Fibroblast of skin of right quadriceps (primary cell): ENCODE results near the gene TTYH1.

ENCODE experiments used
- DNase-seq: peaks from one replicate; pipeline ENCODE4 v3.0.0-alpha.2; 2013

TTYH1 gene

GRCh38 chr19:54393381-54393780, 21.9 kb upstream of the TTYH1 start:
- DNase-seq, result no peak

GRCh38 chr19:54395685-54396084, 19.6 kb upstream of the TTYH1 start:
- no peak for DNase-seq

- no peak for DNase-seq
Measured at GRCh38 chr19:54399189-54399588, 16.1 kb upstream of the TTYH1 start.

GRCh38 chr19:54400913-54401312, 14.4 kb upstream of the TTYH1 start:
- DNase-seq, result no peak

GRCh38 chr19:54403054-54403453, 12.2 kb upstream of the TTYH1 start:
- DNase-seq, result no peak

- no peak for DNase-seq
Measured at GRCh38 chr19:54405628-54406027, 9.6 kb upstream of the TTYH1 start.

GRCh38 chr19:54407780-54408179, 7.5 kb upstream of the TTYH1 start:
- DNase-seq, result no peak

- DNase-seq, result no peak
Measured at GRCh38 chr19:54408456-54409026, 6.7 kb upstream of the TTYH1 start.

- DNase-seq, result no peak
Measured at GRCh38 chr19:54411033-54411432, 4.2 kb upstream of the TTYH1 start.

- no peak for DNase-seq
Measured at GRCh38 chr19:54412877-54413276, 2.4 kb upstream of the TTYH1 start.

GRCh38 chr19:54414156-54414555, 1.1 kb upstream of the TTYH1 start:
- DNase-seq, result no peak

- no peak for DNase-seq
Measured at GRCh38 chr19:54415901-54416673, 823 bp downstream of the TTYH1 start.

GRCh38 chr19:54416695-54417491, 1.6 kb downstream of the TTYH1 start:
- no peak for DNase-seq

- DNase-seq, result no peak
Measured at GRCh38 chr19:54418030-54418929, 3.0 kb downstream of the TTYH1 start.

- no peak for DNase-seq
Measured at GRCh38 chr19:54418930-54419800, 3.9 kb downstream of the TTYH1 start.

- DNase-seq, result no peak
Measured at GRCh38 chr19:54420068-54420382, 4.8 kb downstream of the TTYH1 start.

GRCh38 chr19:54420383-54421168, 5.3 kb downstream of the TTYH1 start:
- DNase-seq, result no peak

GRCh38 chr19:54421169-54421516, 5.9 kb downstream of the TTYH1 start:
- no peak for DNase-seq

GRCh38 chr19:54421521-54421920, 6.3 kb downstream of the TTYH1 start:
- DNase-seq, result no peak

GRCh38 chr19:54422136-54422535, 6.9 kb downstream of the TTYH1 start:
- DNase-seq, result no peak

- no peak for DNase-seq
Measured at GRCh38 chr19:54424201-54424600, 8.9 kb downstream of the TTYH1 start.
